ENCODE data around the gene MRPL23. TPM values are rescaled to one million over a fixed set of nuclear protein-coding genes. Genes with fewer than 3 reads are reported as not detected.

The MRPL23 gene
- total and polyA plus RNA-seq, 2 donors (not counting 3 experiments of a cell fraction or from before 2014, with no cell fraction given) = 72.7 to 222 TPM

DNA sequence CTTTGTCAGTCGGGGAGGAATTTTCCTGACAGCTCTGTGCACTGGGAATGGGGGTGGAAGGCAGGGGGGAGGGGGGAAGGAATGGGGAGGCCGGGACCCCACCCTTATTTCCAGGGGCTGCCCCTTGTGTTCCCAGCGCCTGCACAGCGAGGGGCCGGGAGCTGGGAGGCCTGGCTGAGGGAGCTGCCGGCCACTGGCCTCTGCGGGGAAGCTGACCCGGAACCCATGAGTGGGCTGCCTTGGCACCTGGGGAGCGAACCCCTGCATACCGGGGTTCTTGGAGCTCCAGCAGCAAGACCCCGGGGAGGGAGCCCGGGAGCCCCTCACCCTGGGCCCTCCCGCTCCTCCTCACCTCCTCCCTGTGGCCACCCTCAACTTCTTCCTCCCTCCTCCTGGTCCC lies 47.0 kb downstream of the MRPL23 start:
- DNase-seq (ENCODE audit: low read depth, low spot score) = no peak
- BruUV-seq (replicated peaks) = no TSS peak
- dilution Hi-C loops (cut with MboI; ENCODE audit: extremely low pct_ligation_motif_present, low sequenced_read_pairs) (no loop called here), intact Hi-C loops (cut with micrococcal nuclease) (no loop called here)
- Histone ChIP-seq H3K4me1 (ENCODE audit: control insufficient read depth, extremely low read depth, insufficient read depth, low read length) (no peaks in the 10 kb centered on the region), H3K27ac (ENCODE audit: insufficient read depth, low read depth, low read length) (no peak overlapping the region), H3K27me3 (ENCODE audit: control insufficient read depth in 2 of 2, insufficient read depth in 2 of 2, low read length in 2 of 2) (no peaks in the 10 kb centered on the region), H4K20me1 (replicated peaks; ENCODE audit: control insufficient read depth, extremely low read depth, insufficient read depth, low read length) (no peaks in the 10 kb centered on the region), H2AFZ (ENCODE audit: low read depth, low read length) (no peak overlapping the region), H3K4me2 (ENCODE audit: insufficient read depth, low read length) (no peak overlapping the region), H3K9ac (replicated peaks; ENCODE audit: extremely low read depth, insufficient read depth, low read length) (no peak overlapping the region), H3K79me2 (ENCODE audit: control insufficient read depth, insufficient read depth, low read length) (no peaks in the 10 kb centered on the region), H3K4me3 (replicated peaks in 1 of 3; ENCODE audit: insufficient read depth in 1 of 3, low read depth in 1 of 3, low read length in 3 of 3) (no peak overlapping the region), H3K9me3 (replicated peaks; ENCODE audit: control insufficient read depth, insufficient read depth, low read length) (no peaks in the 10 kb centered on the region), H3K9me1 (replicated peaks; ENCODE audit: control insufficient read depth, extremely low read depth, insufficient read depth, low read length) (no peaks in the 10 kb centered on the region), H3K36me3 (ENCODE audit: control insufficient read depth in 2 of 2, extremely low read depth in 1 of 2, insufficient read depth in 2 of 2, low read length in 2 of 2) (no peaks in the 10 kb centered on the region)
- ChIA-PET POLR2A (no interaction called here), CTCF (interaction anchor here (1.1 kb wide), 1 partner anchor 112 kb away, joined by 5 read pairs; no protein-coding TSS in a partner anchor)
- no peak for FAIRE-seq
- no peak for TF ChIP-seq JUN (IDR thresholded peaks at IDR 0.05; ENCODE audit: borderline replicate concordance, insufficient read depth, insufficient read length, low read depth)
- TF ChIP-seq POLR2A (IDR thresholded peaks at IDR 0.05; ENCODE audit: low read depth, low read length) = no peak
- TF ChIP-seq FOS (IDR thresholded peaks at IDR 0.05; ENCODE audit: borderline replicate concordance, insufficient read depth, low read length) = no peak
- TF ChIP-seq, protein P1, sequence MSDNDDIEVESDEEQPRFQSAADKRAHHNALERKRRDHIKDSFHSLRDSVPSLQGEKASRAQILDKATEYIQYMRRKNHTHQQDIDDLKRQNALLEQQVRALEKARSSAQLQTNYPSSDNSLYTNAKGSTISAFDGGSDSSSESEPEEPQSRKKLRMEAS (IDR thresholded peaks at IDR 0.05; ENCODE audit: insufficient read depth, insufficient read length) = no peak

- H3K4me2 ChIP-seq (ENCODE audit: insufficient read depth, low read length) = no peak within 1 kb of the TSS
- H3K9me3 ChIP-seq (replicated peaks; ENCODE audit: control insufficient read depth, insufficient read depth, low read length) = no peaks in the 10 kb centered on the region
- H4K20me1 ChIP-seq (replicated peaks; ENCODE audit: control insufficient read depth, extremely low read depth, insufficient read depth, low read length) = no peaks in the 10 kb centered on the region
- FAIRE-seq (no peak), DNase-seq (ENCODE audit: low read depth, low spot score) (no peak)
- H3K9me1 ChIP-seq (replicated peaks; ENCODE audit: control insufficient read depth, extremely low read depth, insufficient read depth, low read length) = no peaks in the 10 kb centered on the region
- ChIA-PET POLR2A (no interaction called here), CTCF (interaction anchor here (1.4 to 1.9 kb wide), 2 partner anchors 115 to 345 kb away, joined by 5 to 16 read pairs; no protein-coding TSS in a partner anchor)
- no peaks in the 10 kb centered on the region for H3K4me1 ChIP-seq (ENCODE audit: control insufficient read depth, extremely low read depth, insufficient read depth, low read length)
- H3K27ac ChIP-seq (ENCODE audit: insufficient read depth, low read depth, low read length) = no peak within 1 kb of the TSS
- H2AFZ ChIP-seq (ENCODE audit: low read depth, low read length) = no peak within 1 kb of the TSS
- H3K9ac ChIP-seq (replicated peaks; ENCODE audit: extremely low read depth, insufficient read depth, low read length) = no peak within 1 kb of the TSS
- H3K79me2 ChIP-seq (ENCODE audit: control insufficient read depth, insufficient read depth, low read length) = no peaks in the 10 kb centered on the region
- TF ChIP-seq, protein P2, sequence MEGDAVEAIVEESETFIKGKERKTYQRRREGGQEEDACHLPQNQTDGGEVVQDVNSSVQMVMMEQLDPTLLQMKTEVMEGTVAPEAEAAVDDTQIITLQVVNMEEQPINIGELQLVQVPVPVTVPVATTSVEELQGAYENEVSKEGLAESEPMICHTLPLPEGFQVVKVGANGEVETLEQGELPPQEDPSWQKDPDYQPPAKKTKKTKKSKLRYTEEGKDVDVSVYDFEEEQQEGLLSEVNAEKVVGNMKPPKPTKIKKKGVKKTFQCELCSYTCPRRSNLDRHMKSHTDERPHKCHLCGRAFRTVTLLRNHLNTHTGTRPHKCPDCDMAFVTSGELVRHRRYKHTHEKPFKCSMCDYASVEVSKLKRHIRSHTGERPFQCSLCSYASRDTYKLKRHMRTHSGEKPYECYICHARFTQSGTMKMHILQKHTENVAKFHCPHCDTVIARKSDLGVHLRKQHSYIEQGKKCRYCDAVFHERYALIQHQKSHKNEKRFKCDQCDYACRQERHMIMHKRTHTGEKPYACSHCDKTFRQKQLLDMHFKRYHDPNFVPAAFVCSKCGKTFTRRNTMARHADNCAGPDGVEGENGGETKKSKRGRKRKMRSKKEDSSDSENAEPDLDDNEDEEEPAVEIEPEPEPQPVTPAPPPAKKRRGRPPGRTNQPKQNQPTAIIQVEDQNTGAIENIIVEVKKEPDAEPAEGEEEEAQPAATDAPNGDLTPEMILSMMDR (IDR thresholded peaks at IDR 0.05; ENCODE audit: extremely low read depth in 1 of 2, insufficient read depth in 1 of 2, low read depth in 1 of 2, low read length in 2 of 2) = no peak
- no peak for TF ChIP-seq GATA2 (IDR thresholded peaks at IDR 0.05; ENCODE audit: insufficient read depth, insufficient read length, low read depth, low read length)
- TF ChIP-seq JUN (IDR thresholded peaks at IDR 0.05; ENCODE audit: borderline replicate concordance, insufficient read depth, insufficient read length, low read depth) = no peak
- TF ChIP-seq POLR2AphosphoS5 (IDR thresholded peaks at IDR 0.05; ENCODE audit: insufficient read depth, low read depth, low read length) = no peak
- TF ChIP-seq EZH2 (IDR thresholded peaks at IDR 0.05; ENCODE audit: borderline replicate concordance, low read depth, low read length, severe bottlenecking) = no peak
- TF ChIP-seq POLR2A (IDR thresholded peaks at IDR 0.05; ENCODE audit: low read depth, low read length) = no peak
- TF ChIP-seq, protein P1 (IDR thresholded peaks at IDR 0.05; ENCODE audit: insufficient read depth, insufficient read length) = no peak
- no peak for TF ChIP-seq FOS (IDR thresholded peaks at IDR 0.05; ENCODE audit: borderline replicate concordance, insufficient read depth, low read length)
- no peak for TF ChIP-seq MYC (IDR thresholded peaks at IDR 0.05; ENCODE audit: low read depth, low read length)
- dilution Hi-C loops (cut with MboI; ENCODE audit: extremely low pct_ligation_motif_present, low sequenced_read_pairs) (no loop called here), intact Hi-C loops (cut with micrococcal nuclease) (no loop called here)
- no peaks in the 10 kb centered on the region for H3K36me3 ChIP-seq (ENCODE audit: control insufficient read depth in 2 of 2, extremely low read depth in 1 of 2, insufficient read depth in 2 of 2, low read length in 2 of 2)
- BruUV-seq (replicated peaks) = no TSS peak
- no peaks in the 10 kb centered on the region for H3K27me3 ChIP-seq (ENCODE audit: control insufficient read depth in 2 of 2, insufficient read depth in 2 of 2, low read length in 2 of 2)
- no peak within 1 kb of the TSS for H3K4me3 ChIP-seq (replicated peaks in 1 of 3; ENCODE audit: insufficient read depth in 1 of 3, low read depth in 1 of 3, low read length in 3 of 3)
Measured at GRCh38 chr11:1997755-1998154, 50.6 kb downstream of the MRPL23 start, which contains the start of gene H19. H19 (minus strand) TSS chr11:1997842.
